Karpas-422 (cell line): ENCODE measurements around the gene RSPRY1. TPM values are rescaled to one million over a fixed set of nuclear protein-coding genes. Genes with fewer than 3 reads are reported as not detected.
"Not testable (repeated sequence)": the region's sequence is repeated elsewhere in the genome, so short reads cannot be mapped to it uniquely, and the experiment has no call there.

Experiments used
- DNase-seq: peaks from one replicate; pipeline ENCODE4 v3.0.0-alpha.2; 2015
- H2AFZ ChIP-seq: fragments of 200-600 bp; sonication (generic); 2 replicates; pipeline ENCODE4 v1.6.1; 2014; ENCODE audit warnings: antibody characterized with exemption, low read length, mixed read lengths
- H3K27ac ChIP-seq: fragments of 200-600 bp; sonication (generic); 2 replicates; pipeline ENCODE4 v1.5.1; 2014; ENCODE audit warnings: mild to moderate bottlenecking, low read length, moderate library complexity
- H3K27me3 ChIP-seq: fragments of 200-600 bp; sonication (generic); 2 replicates; pipeline ENCODE4 v1.6.1; 2014; ENCODE audit warnings: low read length, mixed read lengths
- H3K36me3 ChIP-seq: fragments of 200-600 bp; sonication (generic); 2 replicates; pipeline ENCODE4 v1.6.1; 2014; ENCODE audit warnings: low read length, mixed read lengths; ENCODE audit not compliant: insufficient read depth
- H3K4me1 ChIP-seq: fragments of 200-600 bp; sonication (generic); 2 replicates; pipeline ENCODE4 v1.6.1; 2014; ENCODE audit warnings: mild to moderate bottlenecking, low read length, mixed read lengths
- H3K4me2 ChIP-seq: fragments of 200-600 bp; sonication (generic); 2 replicates; pipeline ENCODE4 v1.6.1; 2014; ENCODE audit warnings: low read length, low read depth, mild to moderate bottlenecking; ENCODE audit not compliant: poor library complexity, severe bottlenecking
- H3K4me3 ChIP-seq: fragments of 200-600 bp; sonication (generic); 2 replicates; pipeline ENCODE4 v1.5.1; 2014; ENCODE audit warnings: mild to moderate bottlenecking, antibody characterized with exemption, low read length, mixed read lengths
- H3K79me2 ChIP-seq: fragments of 200-600 bp; sonication (generic); 2 replicates; pipeline ENCODE4 v1.6.1; 2014; ENCODE audit warnings: mild to moderate bottlenecking, low read length, mixed read lengths
- H3K9ac ChIP-seq: fragments of 200-600 bp; sonication (generic); 2 replicates; pipeline ENCODE4 v1.6.0; 2014; ENCODE audit warnings: low read length
- H3K9me2 ChIP-seq: fragments of 200-600 bp; sonication (generic), shearing (Covaris generic); replicated peaks from 2 replicates; pipeline ENCODE4 v1.6.0; 2014; ENCODE audit warnings: mild to moderate bottlenecking, low read length, moderate library complexity; ENCODE audit not compliant: insufficient read depth
- H3K9me3 ChIP-seq: fragments of 300-700, 200-600 bp; sonication (generic); 2 replicates; pipeline ENCODE4 v1.6.1; 2014; ENCODE audit warnings: low read length, mixed read lengths
- H4K20me1 ChIP-seq: fragments of 200-600 bp; sonication (generic); 2 replicates; pipeline ENCODE4 v1.6.1; 2014; ENCODE audit warnings: mild to moderate bottlenecking, antibody characterized with exemption, low read length, low read depth; ENCODE audit not compliant: insufficient read depth
- total RNA-seq: library from RNA; depleted of rRNA; stranded (reverse); fragments of >200 nt; shearing (Covaris generic); gene quantifications from 2 replicates; pipeline ENCODE4 v1.2.3, GENCODE V29; 2014; ENCODE audit warnings: low replicate concordance

The RSPRY1 gene
- total RNA-seq, 1 experiment from 2014 or later: 26.4 TPM

- Histone ChIP-seq H3K27ac (peak overlapping the region; percentile 56), H3K4me2 (peak overlapping the region; percentile 91), H3K79me2 (peaks cover 96% of the 10 kb centered on the region), H3K4me3 (peak overlapping the region; percentile 94), H3K4me1 (peaks cover 48% of the 10 kb centered on the region), H3K9ac (peak overlapping the region; percentile 93), H3K9me2 (no peaks in the 10 kb centered on the region), H3K27me3 (no peaks in the 10 kb centered on the region), H2AFZ (peak overlapping the region; percentile 62; the same call in 1 of the 2 replicates), H4K20me1 (no peaks in the 10 kb centered on the region), H3K36me3 (peaks cover 3% of the 10 kb centered on the region), H3K9me3 (no peaks in the 10 kb centered on the region)
- peak; percentile 76 for DNase-seq
Observed at GRCh38 chr16:57186872-57187854, 1.0 kb downstream of the RSPRY1 start.

DNA sequence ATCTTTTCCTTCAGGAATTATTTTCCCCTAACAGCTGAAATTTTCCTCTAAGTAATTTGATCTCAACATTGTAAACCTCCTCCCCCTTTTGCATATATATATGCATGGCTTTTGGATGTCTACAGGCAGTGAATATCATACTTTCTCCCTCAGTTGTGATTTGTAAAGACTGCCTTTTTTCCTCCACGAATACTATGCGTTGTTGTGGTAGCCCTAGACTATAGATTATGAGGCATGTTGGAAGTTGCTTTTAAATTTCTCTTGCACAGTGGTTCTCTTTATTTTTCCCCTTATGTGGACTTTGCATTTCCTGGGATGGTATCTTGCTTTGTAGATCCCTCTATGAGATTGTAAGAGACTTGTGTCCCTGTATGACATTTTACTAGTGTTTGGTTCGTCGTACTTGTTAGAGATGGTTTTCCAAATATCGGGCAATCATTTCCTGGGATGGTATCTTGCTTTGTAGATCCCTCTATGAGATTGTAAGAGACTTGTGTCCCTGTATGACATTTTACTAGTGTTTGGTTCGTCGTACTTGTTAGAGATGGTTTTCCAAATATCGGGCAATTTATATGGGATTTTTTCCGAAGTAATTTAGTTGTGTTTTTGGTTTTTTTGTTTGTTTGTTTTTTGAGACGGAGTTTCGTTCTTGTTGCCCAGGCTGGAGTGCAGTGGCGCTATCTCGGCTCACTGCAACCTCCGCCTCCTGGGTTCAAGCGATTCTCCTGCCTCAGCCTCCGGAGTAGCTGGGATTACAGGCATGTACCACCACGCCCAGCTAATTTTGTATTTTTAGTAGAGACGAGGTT lies 2.0 kb downstream of the RSPRY1 start:
- not testable (repeated sequence) for DNase-seq, H3K9me2 ChIP-seq, H4K20me1 ChIP-seq, H2AFZ ChIP-seq, H3K9me3 ChIP-seq, H3K36me3 ChIP-seq, H3K27me3 ChIP-seq
- Histone ChIP-seq H3K4me3 (peak overlapping the region; percentile 94), H3K27ac (peak overlapping the region; percentile 56), H3K79me2 (peaks cover 96% of the 10 kb centered on the region), H3K4me2 (peak overlapping the region; percentile 91), H3K4me1 (peaks cover 47% of the 10 kb centered on the region), H3K9ac (peak overlapping the region; percentile 93)

DNA sequence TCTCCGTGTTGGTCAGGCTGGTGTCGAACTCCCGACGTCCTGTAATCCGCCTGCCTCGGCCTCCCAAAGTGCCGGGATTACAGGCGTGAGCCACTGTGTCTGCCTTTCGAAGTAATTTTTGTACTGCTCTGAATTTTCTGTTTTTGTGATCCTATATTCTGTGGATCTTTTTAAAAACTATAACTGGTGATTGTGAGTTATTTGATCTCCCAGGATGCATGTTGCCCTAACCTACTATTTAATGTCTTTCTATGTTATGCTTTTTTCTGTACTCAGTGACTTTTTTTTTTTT lies 2.5 kb downstream of the RSPRY1 start:
- H3K4me3 ChIP-seq: no peak overlapping the region
- no peaks in the 10 kb centered on the region for H3K9me2 ChIP-seq
- DNase-seq: no peak
- no peaks in the 10 kb centered on the region for H3K9me3 ChIP-seq
- no peak overlapping the region for H3K9ac ChIP-seq
- no peaks in the 10 kb centered on the region for H4K20me1 ChIP-seq
- H3K4me2 ChIP-seq: no peak overlapping the region
- no peak overlapping the region for H3K27ac ChIP-seq
- H3K36me3 ChIP-seq: peaks cover 3% of the 10 kb centered on the region
- peaks cover 96% of the 10 kb centered on the region for H3K79me2 ChIP-seq
- peaks cover 42% of the 10 kb centered on the region for H3K4me1 ChIP-seq
- H2AFZ ChIP-seq: no peak overlapping the region
- H3K27me3 ChIP-seq: no peaks in the 10 kb centered on the region

DNA sequence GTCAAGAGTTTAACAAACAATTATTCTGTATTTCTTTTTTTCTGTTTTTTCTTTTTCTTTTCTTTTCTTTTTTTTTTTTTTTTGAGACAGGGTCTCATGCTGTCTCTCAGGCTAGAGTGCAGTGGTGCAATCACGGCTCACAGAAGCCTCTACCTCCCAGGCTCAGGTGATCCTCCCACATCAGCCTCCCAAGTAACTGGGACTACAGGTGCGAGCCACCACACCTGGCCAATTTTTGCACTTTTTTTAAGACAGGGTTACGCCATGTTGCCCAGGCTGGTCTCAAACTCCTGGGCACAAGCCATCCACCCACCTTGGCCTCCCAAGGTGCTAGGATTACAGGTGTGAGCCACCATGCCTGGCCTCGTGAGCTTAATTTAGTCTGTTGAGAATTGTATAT lies 3.4 kb downstream of the RSPRY1 start:
- H3K4me2 ChIP-seq, DNase-seq, H3K9me2 ChIP-seq, H2AFZ ChIP-seq, H3K27ac ChIP-seq, H3K4me3 ChIP-seq, H3K36me3 ChIP-seq, H4K20me1 ChIP-seq, H3K27me3 ChIP-seq, H3K9ac ChIP-seq, H3K9me3 ChIP-seq: not testable (repeated sequence)
- Histone ChIP-seq H3K79me2 (peaks cover 96% of the 10 kb centered on the region), H3K4me1 (peaks cover 38% of the 10 kb centered on the region)

DNA sequence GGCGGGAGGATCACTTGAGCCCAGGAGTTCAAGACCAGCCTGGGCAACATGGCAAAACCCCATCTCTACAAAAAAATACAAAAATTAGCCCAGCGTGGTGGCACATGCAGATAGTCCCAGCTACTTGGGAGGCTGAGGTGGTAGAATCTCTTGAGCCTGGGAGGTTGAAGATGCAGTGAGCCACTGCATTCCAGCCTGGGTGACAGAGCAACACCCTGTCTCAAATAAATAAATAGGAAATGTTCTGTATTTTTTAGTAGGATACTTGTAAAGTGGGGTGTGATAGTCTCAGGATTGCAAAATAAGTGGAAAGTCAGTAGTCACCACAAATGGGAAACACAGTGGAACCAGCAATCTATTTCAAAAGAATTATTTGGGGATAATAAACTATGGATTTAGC lies 4.0 kb downstream of the RSPRY1 start:
- H3K4me2 ChIP-seq: no peak overlapping the region
- no peaks in the 10 kb centered on the region for H3K9me2 ChIP-seq
- no peak for DNase-seq
- peaks cover 3% of the 10 kb centered on the region for H3K36me3 ChIP-seq
- H2AFZ ChIP-seq: no peak overlapping the region
- no peaks in the 10 kb centered on the region for H4K20me1 ChIP-seq
- no peaks in the 10 kb centered on the region for H3K9me3 ChIP-seq
- H3K27ac ChIP-seq: no peak overlapping the region
- H3K79me2 ChIP-seq: peaks cover 96% of the 10 kb centered on the region
- H3K4me1 ChIP-seq: peaks cover 38% of the 10 kb centered on the region
- H3K27me3 ChIP-seq: no peaks in the 10 kb centered on the region
- H3K4me3 ChIP-seq: no peak overlapping the region
- H3K9ac ChIP-seq: no peak overlapping the region

- H3K27ac ChIP-seq: no peak overlapping the region
- H3K4me1 ChIP-seq: peaks cover 38% of the 10 kb centered on the region
- H3K9me3 ChIP-seq: no peaks in the 10 kb centered on the region
- no peak overlapping the region for H3K9ac ChIP-seq
- no peak for DNase-seq
- no peaks in the 10 kb centered on the region for H3K9me2 ChIP-seq
- no peaks in the 10 kb centered on the region for H4K20me1 ChIP-seq
- H3K79me2 ChIP-seq: peaks cover 97% of the 10 kb centered on the region
- no peak overlapping the region for H3K4me3 ChIP-seq
- no peak overlapping the region for H3K4me2 ChIP-seq
- H3K36me3 ChIP-seq: peaks cover 3% of the 10 kb centered on the region
- H3K27me3 ChIP-seq: no peaks in the 10 kb centered on the region
- H2AFZ ChIP-seq: no peak overlapping the region
Observed at GRCh38 chr16:57191056-57191571, 5.0 kb downstream of the RSPRY1 start.

DNA sequence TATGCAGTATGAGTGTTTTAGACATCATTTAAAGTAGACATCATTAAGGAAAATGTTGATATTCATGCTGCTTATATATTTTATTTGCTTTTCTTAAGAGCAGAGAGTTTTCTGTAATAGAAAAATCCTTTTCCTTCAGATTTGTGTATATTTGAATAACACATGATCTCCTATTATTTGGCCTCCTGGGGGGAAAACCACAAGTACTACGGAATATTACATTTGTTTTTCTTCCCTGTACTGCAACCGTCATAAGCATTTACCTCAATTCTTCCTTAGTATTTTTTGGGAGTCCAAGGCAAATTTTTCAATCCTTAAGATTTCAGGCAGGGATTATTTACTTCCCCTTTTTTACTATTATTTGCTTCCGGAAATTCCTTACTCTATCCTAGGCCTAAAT lies 6.0 kb downstream of the RSPRY1 start:
- no peaks in the 10 kb centered on the region for H3K9me3 ChIP-seq
- no peaks in the 10 kb centered on the region for H3K27me3 ChIP-seq
- H3K79me2 ChIP-seq: peaks cover 98% of the 10 kb centered on the region
- H3K27ac ChIP-seq: 0 out of 2 replicates have a peak overlapping the region, but pooled peaks have one; percentile 24
- no peaks in the 10 kb centered on the region for H4K20me1 ChIP-seq
- peaks cover 38% of the 10 kb centered on the region for H3K4me1 ChIP-seq
- no peak overlapping the region for H3K9ac ChIP-seq
- H3K4me3 ChIP-seq: no peak overlapping the region
- H3K9me2 ChIP-seq: no peaks in the 10 kb centered on the region
- H2AFZ ChIP-seq: no peak overlapping the region
- peak overlapping the region; percentile 23 for H3K4me2 ChIP-seq
- DNase-seq: no peak
- H3K36me3 ChIP-seq: peaks cover 3% of the 10 kb centered on the region
